Germinal center (tissue), 1 donor: ENCODE measurements around the gene FBH1.
A peak's percentile ranks its signal among the peaks of the same experiment; 100 is the strongest.

ENCODE experiments used
- DNase-seq: peaks from one replicate; pipeline ENCODE4 v3.0.0; 2012; ENCODE audit warnings: mixed read lengths, low spot score

FBH1 gene

GRCh38 chr10:5977471-5978229 is 87.6 kb downstream of the FBH1 start, which contains the start of gene IL15RA:
IL15RA (minus strand) TSS chr10:5977543; CDS start chr10:5977492, 51 bp downstream.
- peak; percentile 88 for DNase-seq

- no peak for DNase-seq
Measured at GRCh38 chr10:5978230-5978489, 88.1 kb downstream of the FBH1 start.

- DNase-seq, result no peak
Measured at GRCh38 chr10:5981529-5981928, 91.5 kb downstream of the FBH1 start.

GRCh38 chr10:5983774-5984173 is 93.7 kb downstream of the FBH1 start:
- DNase-seq, result no peak

DNA sequence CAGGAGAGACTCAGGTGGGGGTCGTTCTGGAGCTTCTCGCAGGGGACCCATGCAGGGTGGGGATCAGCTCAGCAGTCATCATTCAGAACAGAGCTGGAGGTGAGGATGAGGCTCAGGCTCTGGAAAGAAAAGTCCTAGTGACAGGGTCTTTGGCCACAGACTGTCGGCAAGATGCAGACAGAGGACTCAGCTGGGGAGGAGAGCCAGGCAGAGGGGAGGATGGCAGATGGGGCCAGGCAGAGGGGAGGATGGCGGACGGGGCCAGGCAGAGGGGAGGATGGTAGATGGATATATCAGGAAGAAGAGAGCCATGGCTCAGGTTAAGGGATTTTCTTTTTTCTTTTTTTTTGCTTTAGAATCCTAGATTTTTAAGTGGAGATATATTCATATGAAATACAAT is 95.0 kb downstream of the FBH1 start:
- no peak for DNase-seq
